H1 (cell line): ENCODE results near the gene PMS1. TPM values are rescaled to one million over a fixed set of nuclear protein-coding genes. Genes with fewer than 3 reads are reported as not detected.

Experiments
- CTCF ChIA-PET: fragments of 300-600 bp; sonication (Branson Sonifier 250); formaldehyde crosslinking; loops from one replicate; lab custom pipeline; 2021; ENCODE audit not compliant: partially characterized antibody; lab: Charles Lee
- POLR2A ChIA-PET: fragments of 300-600 bp; sonication (Branson Sonifier 250); formaldehyde crosslinking; loops from one replicate; lab custom pipeline; 2021; ENCODE audit warnings: inconsistent platforms; ENCODE audit not compliant: partially characterized antibody; lab: Charles Lee
- DNase-seq, 2 experiments: peaks; one replicate each; pipeline versions ENCODE4 v3.0.0 to v3.0.0-alpha.2; 2010 to 2022; ENCODE audit warnings: low spot score in 2 of 2, low read depth in 1 of 2, mixed read lengths in 1 of 2
- FAIRE-seq: peaks from 2 replicates; lab custom pipeline; 2011; peaks lifted over from hg19 to GRCh38; lab: Jason Lieb, UNC
- H2AFZ ChIP-seq: 2 replicates; pipeline ENCODE4 v1.8.1; 2012; ENCODE audit warnings: low read length, inconsistent platforms
- H2AK5ac ChIP-seq: 2 replicates; pipeline ENCODE4 v1.6.1; 2013; ENCODE audit warnings: low read depth, low read length
- H2BK120ac ChIP-seq: replicated peaks from 2 replicates; pipeline ENCODE3; 2013; ENCODE audit warnings: low read depth, low read length, inconsistent platforms
- H2BK12ac ChIP-seq: 2 replicates; pipeline ENCODE4 v1.6.1; 2013; ENCODE audit warnings: low read depth, low read length
- H2BK15ac ChIP-seq: 2 replicates; pipeline ENCODE4 v1.6.1; 2013; ENCODE audit warnings: low read length
- H2BK20ac ChIP-seq: 2 replicates; pipeline ENCODE4 v1.6.1; 2013; ENCODE audit warnings: low read length
- H2BK5ac ChIP-seq: 2 replicates; pipeline ENCODE4 v1.6.1; 2013; ENCODE audit warnings: low read depth, low read length
- H3K14ac ChIP-seq: 2 replicates; pipeline ENCODE4 v1.6.1; 2013; ENCODE audit warnings: inconsistent platforms; ENCODE audit not compliant: insufficient read length
- H3K18ac ChIP-seq: 2 replicates; pipeline ENCODE4 v1.6.1; 2013; ENCODE audit warnings: low read length; ENCODE audit errors: extremely low read depth
- H3K23ac ChIP-seq: 2 replicates; pipeline ENCODE4 v1.6.1; 2013; ENCODE audit warnings: inconsistent platforms; ENCODE audit not compliant: insufficient read length
- H3K23me2 ChIP-seq: 2 replicates; pipeline ENCODE4 v1.6.1; 2013; ENCODE audit warnings: low read depth, low read length
- H3K27ac ChIP-seq: 2 replicates; pipeline ENCODE4 v1.6.1; 2011; ENCODE audit warnings: low read depth, low read length, inconsistent platforms
- H3K27me3 ChIP-seq, 4 experiments: replicated peaks in 1 of 4; 1 replicate in 1 of 4; 2 replicates in 3 of 4; pipeline versions ENCODE4 v1.6.1 to v1.8.1; 2011 to 2013; ENCODE audit warnings: low read length in 3 of 4, mild to moderate bottlenecking in 3 of 4, inconsistent platforms in 2 of 4, mixed read lengths in 2 of 4, moderate library complexity in 1 of 4; ENCODE audit not compliant: control insufficient read depth in 3 of 4, insufficient read depth in 3 of 4; ENCODE audit errors: extremely low read depth in 1 of 4
- H3K36me3 ChIP-seq, 4 experiments: 2 replicates each; pipeline versions ENCODE4 v1.6.1 to v1.8.1; 2011 to 2013; ENCODE audit warnings: mild to moderate bottlenecking in 4 of 4, low read length in 3 of 4, moderate library complexity in 2 of 4, control low read depth in 1 of 4, inconsistent platforms in 1 of 4; ENCODE audit not compliant: insufficient read depth in 4 of 4, control insufficient read depth in 2 of 4
- H3K4ac ChIP-seq: replicated peaks from 2 replicates; pipeline ENCODE3; 2013; ENCODE audit warnings: low read length, low read depth, mixed read lengths, inconsistent platforms; ENCODE audit not compliant: insufficient read length
- H3K4me1 ChIP-seq, 4 experiments: replicated peaks in 1 of 4; 1 replicate in 1 of 4; 2 replicates in 3 of 4; pipeline versions ENCODE4 v1.6.1 to v1.8.1; 2011 to 2013; ENCODE audit warnings: low read length in 3 of 4, inconsistent platforms in 2 of 4, mixed read lengths in 1 of 4; ENCODE audit not compliant: insufficient read depth in 4 of 4, control insufficient read depth in 3 of 4
- H3K4me2 ChIP-seq, 2 experiments: 2 replicates each; pipeline versions ENCODE4 v1.6.1 to v1.8.1; 2011 to 2013; ENCODE audit warnings: low read depth in 2 of 2, low read length in 2 of 2, control low read depth in 1 of 2, inconsistent platforms in 1 of 2, mild to moderate bottlenecking in 1 of 2; ENCODE audit not compliant: insufficient read depth in 1 of 2
- H3K4me3 ChIP-seq, 4 experiments: fragments of 200-600, 300-600 bp in 1 of 4; sonication (generic), shearing (Covaris generic), sonication (Bioruptor Twin) in 1 of 4; 2 replicates each; pipeline versions ENCODE4 v1.5.1 to v1.8.1; 2011 to 2016; ENCODE audit warnings: low read length in 4 of 4, low read depth in 3 of 4, control low read depth in 2 of 4, inconsistent platforms in 2 of 4, mild to moderate bottlenecking in 2 of 4, mixed read lengths in 1 of 4, moderate library complexity in 1 of 4; ENCODE audit not compliant: insufficient read depth in 2 of 4; ENCODE audit errors: extremely low read depth in 1 of 4
- H3K56ac ChIP-seq: replicated peaks from 2 replicates; pipeline ENCODE3; 2013; ENCODE audit warnings: low read depth, mild to moderate bottlenecking, mixed read lengths, low read length, inconsistent platforms; ENCODE audit not compliant: insufficient read length
- H3K79me1 ChIP-seq: 2 replicates; pipeline ENCODE4 v1.6.1; 2013; ENCODE audit warnings: low read depth, low read length, control low read depth
- H3K79me2 ChIP-seq, 2 experiments: 2 replicates each; pipeline versions ENCODE4 v1.6.1 to v1.8.1; 2012 to 2013; ENCODE audit warnings: low read length in 2 of 2, mild to moderate bottlenecking in 2 of 2, inconsistent platforms in 1 of 2; ENCODE audit not compliant: insufficient read depth in 2 of 2, control insufficient read depth in 1 of 2
- H3K9ac ChIP-seq, 4 experiments: replicated peaks in 1 of 4; 1 replicate in 1 of 4; 2 replicates in 3 of 4; pipeline versions ENCODE4 v1.6.1 to v1.8.1; 2011 to 2013; ENCODE audit warnings: low read depth in 3 of 4, low read length in 3 of 4, control low read depth in 2 of 4, mild to moderate bottlenecking in 2 of 4, moderate library complexity in 2 of 4, inconsistent platforms in 1 of 4; ENCODE audit errors: extremely low read depth in 1 of 4
- H3K9me3 ChIP-seq, 2 experiments: 2 replicates each; pipeline versions ENCODE4 v1.6.1 to v1.8.1; 2012 to 2013; ENCODE audit warnings: mild to moderate bottlenecking in 2 of 2, moderate library complexity in 2 of 2, control low read depth in 1 of 2, inconsistent platforms in 1 of 2, low read depth in 1 of 2, low read length in 1 of 2, mixed read lengths in 1 of 2; ENCODE audit not compliant: insufficient read depth in 2 of 2
- H4K20me1 ChIP-seq, 2 experiments: replicated peaks in 1 of 2; 2 replicates each; pipeline versions ENCODE3 to v1.8.1; 2011 to 2013; ENCODE audit warnings: inconsistent platforms in 2 of 2, low read length in 2 of 2, mild to moderate bottlenecking in 1 of 2; ENCODE audit not compliant: insufficient read depth in 2 of 2, control insufficient read depth in 1 of 2
- H4K5ac ChIP-seq: 2 replicates; pipeline ENCODE4 v1.6.1; 2013; ENCODE audit warnings: low read length, low read depth, mixed read lengths, inconsistent platforms; ENCODE audit not compliant: insufficient read length
- H4K8ac ChIP-seq: 2 replicates; pipeline ENCODE4 v1.8.0; 2013; ENCODE audit warnings: mild to moderate bottlenecking, moderate library complexity, low read length, inconsistent platforms; ENCODE audit not compliant: insufficient read depth; ENCODE audit errors: extremely low read depth
- H4K91ac ChIP-seq: replicated peaks from 2 replicates; pipeline ENCODE3; 2013; ENCODE audit warnings: low read length, mixed read lengths, inconsistent platforms; ENCODE audit not compliant: insufficient read length
- CHD2 ChIP-seq: IDR thresholded peaks from 2 replicates; pipeline ENCODE4 v1.6.1; 2012; ENCODE audit warnings: low read length, improper control_type of control experiment
- TEAD4 ChIP-seq: IDR thresholded peaks from 2 replicates; pipeline ENCODE4 v1.6.1; 2012; ENCODE audit warnings: low read depth, low read length, inconsistent platforms, mixed read lengths
- WGBS, 2 experiments: shearing (Covaris generic) in 1 of 2; methylation state at CpG; one replicate each; pipeline versions ENCODE4 v1.1.6 to v1.1.7; 2013 to 2015; ENCODE audit warnings: low lambda C conversion rate in 2 of 2, mixed read lengths in 2 of 2, inconsistent platforms in 1 of 2, low coverage in 1 of 2, missing lambda C conversion rate in 1 of 2; ENCODE audit not compliant: insufficient replicate concordance in 2 of 2, insufficient coverage in 1 of 2, insufficient read length in 1 of 2; ENCODE audit errors: extremely low coverage in 1 of 2, missing lambda C conversion rate in 1 of 2; 5-methylcytosine and 5-hydroxymethylcytosine counted together
- polyA plus RNA-seq, 7 experiments: library from polyadenylated mRNA; depleted of rRNA in 3 of 7; stranded (reverse) in 5 of 7; unstranded in 2 of 7; fragments of >200 nt in 5 of 7; fragments of 200-250 nt in 2 of 7; gene quantifications; 1 replicate in 5 of 7; 2 replicates in 1 of 7; 4 replicates in 1 of 7; pipeline versions ENCODE4 v1.2.1 to v1.2.3, GENCODE V29; 2011 to 2013; ENCODE audit warnings: missing spikeins in 2 of 7, mixed read lengths in 2 of 7
- total RNA-seq: library from RNA; stranded (reverse); fragmentation: NEBNext Ultra II Directional; extraction: Animal tissue kit (Norgen Biotek cat#: 25700); gene quantifications from 2 replicates; pipeline ENCODE4 v1.2.1, GENCODE V29; 2021

Gene PMS1
- total and polyA plus RNA-seq, 2 of the 8 experiments (the other 6 are each of a cell fraction or from before 2014, with no cell fraction given) = 13.1 to 59.7 TPM

DNA sequence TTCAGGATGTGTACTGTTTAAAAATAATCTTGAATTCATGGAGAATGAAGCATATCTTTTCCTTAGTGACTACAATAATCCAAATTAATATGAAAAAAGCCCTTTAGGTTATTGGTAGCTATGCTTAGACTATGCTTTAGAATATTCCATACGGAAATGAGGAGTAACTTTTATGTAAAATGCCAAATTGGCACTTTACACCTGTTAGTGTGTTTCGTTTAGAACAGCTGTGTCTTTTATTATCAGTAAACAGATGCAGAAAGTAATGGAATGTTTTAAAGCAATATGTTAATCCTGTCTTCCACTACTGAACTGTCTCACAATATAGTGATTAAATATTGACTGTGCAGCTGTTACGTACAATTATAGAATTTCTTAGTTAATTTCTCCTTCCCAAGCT lies 129.6 kb downstream of the PMS1 start:
- CTCF ChIA-PET = no interaction called here

More for the DNA sequence above, 129.6 kb downstream of the PMS1 start:
- no peaks in the 10 kb centered on the region for H3K9me3 ChIP-seq
- no peaks in the 10 kb centered on the region for H3K23me2 ChIP-seq
- POLR2A ChIA-PET = no interaction called here
- H2AFZ ChIP-seq = no peak overlapping the region
- no peak for FAIRE-seq
- no peak overlapping the region for H2BK20ac ChIP-seq
- no peak overlapping the region for H2AK5ac ChIP-seq
- H4K20me1 ChIP-seq = no peaks in the 10 kb centered on the region
- DNase-seq = no peak
- no peaks in the 10 kb centered on the region for H3K36me3 ChIP-seq
- H3K14ac ChIP-seq = no peak overlapping the region
- H3K27me3 ChIP-seq = peaks cover 0 to 1% (median 0%) of the 10 kb centered on the region in 4 experiments; a peak in 1 of 7 replicates
- no peak overlapping the region for H3K56ac ChIP-seq
- H3K4me1 ChIP-seq = no peaks in the 10 kb centered on the region
- no peak overlapping the region for H2BK5ac ChIP-seq
- H4K5ac ChIP-seq = no peak overlapping the region
- TF ChIP-seq TEAD4 (no peak), CHD2 (no peak)
- H3K9ac ChIP-seq = no peak overlapping the region
- 85% methylated on average over 3 of the region's 3 CpGs; no CpG with 5 or more reads in 1 of the 2 experiments for WGBS, 2 experiments
- H2BK120ac ChIP-seq = no peak overlapping the region
- no peak overlapping the region for H4K91ac ChIP-seq
- no peak overlapping the region for H3K4me3 ChIP-seq
- no peaks in the 10 kb centered on the region for H3K79me2 ChIP-seq
- no peak overlapping the region for H3K4me2 ChIP-seq
- no peak overlapping the region for H3K23ac ChIP-seq
- no peak overlapping the region for H3K4ac ChIP-seq
- H3K79me1 ChIP-seq = no peaks in the 10 kb centered on the region
- H3K18ac ChIP-seq = no peak overlapping the region
- H2BK12ac ChIP-seq = no peak overlapping the region
- H3K27ac ChIP-seq = no peak overlapping the region
- no peak overlapping the region for H4K8ac ChIP-seq
- no peak overlapping the region for H2BK15ac ChIP-seq
